Mesendoderm (in vitro differentiated cells): ENCODE data around the gene SLC66A3.
"Not testable (repeated sequence)": the region's sequence is repeated elsewhere in the genome, so short reads cannot be mapped to it uniquely, and the experiment has no call there.

Experiments
- DNase-seq: peaks from one replicate; pipeline ENCODE4 v3.0.0; 2013
- H2AK5ac ChIP-seq: 2 replicates; pipeline ENCODE4 v1.6.1; 2013; ENCODE audit warnings: low read length, inconsistent platforms
- H2BK120ac ChIP-seq: 2 replicates; pipeline ENCODE4 v1.6.1; 2013; ENCODE audit warnings: low read depth, mild to moderate bottlenecking, low read length, moderate library complexity, mixed read lengths
- H2BK15ac ChIP-seq: replicated peaks from 2 replicates; pipeline ENCODE4 v1.6.1; 2013; ENCODE audit warnings: low read depth, mild to moderate bottlenecking, moderate library complexity
- H2BK5ac ChIP-seq: 2 replicates; pipeline ENCODE4 v1.6.1; 2013; ENCODE audit warnings: low read length, inconsistent platforms
- H3K18ac ChIP-seq: 2 replicates; pipeline ENCODE4 v1.6.1; 2013; ENCODE audit warnings: mild to moderate bottlenecking, low read length, mixed read lengths
- H3K23ac ChIP-seq: one replicate; pipeline ENCODE4 v1.6.1; 2013; ENCODE audit warnings: low read length
- H3K27ac ChIP-seq: 2 replicates; pipeline ENCODE4 v1.5.1; 2013; ENCODE audit warnings: low read depth, mild to moderate bottlenecking, inconsistent platforms, low read length, moderate library complexity
- H3K27me3 ChIP-seq: 2 replicates; pipeline ENCODE4 v1.6.1; 2013; ENCODE audit warnings: low read length, control low read depth, mild to moderate bottlenecking, inconsistent platforms; ENCODE audit not compliant: insufficient read depth, poor library complexity
- H3K36me3 ChIP-seq: 2 replicates; pipeline ENCODE4 v1.6.1; 2013; ENCODE audit warnings: low read length, inconsistent platforms; ENCODE audit not compliant: control insufficient read depth, insufficient read depth
- H3K4ac ChIP-seq: one replicate; pipeline ENCODE4 v1.6.1; 2013; ENCODE audit warnings: low read depth, mild to moderate bottlenecking, low read length, moderate library complexity
- H3K4me1 ChIP-seq: 2 replicates; pipeline ENCODE4 v1.6.1; 2013; ENCODE audit warnings: low read depth, low read length, inconsistent platforms; ENCODE audit not compliant: control insufficient read depth
- H3K4me2 ChIP-seq: 2 replicates; pipeline ENCODE4 v1.6.1; 2013; ENCODE audit warnings: low read length
- H3K4me3 ChIP-seq: 2 replicates; pipeline ENCODE4 v1.5.1; 2013; ENCODE audit warnings: mild to moderate bottlenecking, low read length
- H3K56ac ChIP-seq: one replicate; pipeline ENCODE4 v1.6.1; 2013; ENCODE audit warnings: low read length
- H3K79me1 ChIP-seq: 2 replicates; pipeline ENCODE4 v1.6.1; 2013; ENCODE audit warnings: low read length, inconsistent platforms
- H3K79me2 ChIP-seq: 2 replicates; pipeline ENCODE4 v1.6.1; 2013; ENCODE audit warnings: mild to moderate bottlenecking, low read length; ENCODE audit not compliant: control insufficient read depth, insufficient read depth
- H3K9ac ChIP-seq: 2 replicates; pipeline ENCODE4 v1.6.1; 2013; ENCODE audit warnings: low read length, inconsistent platforms
- H4K5ac ChIP-seq: one replicate; pipeline ENCODE4 v1.6.1; 2013; ENCODE audit warnings: low read length
- H4K8ac ChIP-seq: one replicate; pipeline ENCODE4 v1.6.1; 2013; ENCODE audit warnings: low read depth, mild to moderate bottlenecking, control low read depth, low read length, moderate library complexity
- WGBS: extraction: QIAGEN DNeasy Blood & Tissue Kit; methylation state at CpG from one replicate; pipeline ENCODE4 v1.1.7; 2013; ENCODE audit warnings: low lambda C conversion rate, missing lambda C conversion rate; ENCODE audit not compliant: insufficient coverage; ENCODE audit errors: extremely low coverage; 5-methylcytosine and 5-hydroxymethylcytosine counted together

Gene SLC66A3

GRCh38 chr2:11160256-11160655 lies 5.0 kb downstream of the SLC66A3 start:
- no peak overlapping the region for H2BK120ac ChIP-seq
- H3K27me3 ChIP-seq, result no peaks in the 10 kb centered on the region
- no peak overlapping the region for H2AK5ac ChIP-seq
- H4K5ac ChIP-seq, result no peak overlapping the region
- no peak overlapping the region for H2BK5ac ChIP-seq
- H3K9ac ChIP-seq, result no peak overlapping the region
- H3K56ac ChIP-seq, result no peak overlapping the region
- no peaks in the 10 kb centered on the region for H3K36me3 ChIP-seq
- H3K18ac ChIP-seq, result no peak overlapping the region
- H3K27ac ChIP-seq, result no peak overlapping the region
- H3K4ac ChIP-seq, result no peak overlapping the region
- DNase-seq, result no peak
- no peak overlapping the region for H3K4me3 ChIP-seq
- no peaks in the 10 kb centered on the region for H3K79me1 ChIP-seq
- H3K4me2 ChIP-seq, result no peak overlapping the region
- H2BK15ac ChIP-seq, result no peak overlapping the region
- H3K4me1 ChIP-seq, result no peaks in the 10 kb centered on the region
- no peak overlapping the region for H4K8ac ChIP-seq
- WGBS, result no CpG with 5 or more reads among the region's 13 CpGs
- no peaks in the 10 kb centered on the region for H3K79me2 ChIP-seq
- H3K23ac ChIP-seq, result no peak overlapping the region

- H4K5ac ChIP-seq, result no peak overlapping the region
- no peaks in the 10 kb centered on the region for H3K4me1 ChIP-seq
- H3K4me2 ChIP-seq, result no peak overlapping the region
- no peak overlapping the region for H2AK5ac ChIP-seq
- no peak overlapping the region for H2BK5ac ChIP-seq
- H3K56ac ChIP-seq, result no peak overlapping the region
- no peak overlapping the region for H4K8ac ChIP-seq
- no peak overlapping the region for H2BK15ac ChIP-seq
- H3K4ac ChIP-seq, result no peak overlapping the region
- no peaks in the 10 kb centered on the region for H3K79me1 ChIP-seq
- no peaks in the 10 kb centered on the region for H3K27me3 ChIP-seq
- H3K4me3 ChIP-seq, result no peak overlapping the region
- H3K36me3 ChIP-seq, result no peaks in the 10 kb centered on the region
- no peak overlapping the region for H3K23ac ChIP-seq
- no peak overlapping the region for H3K27ac ChIP-seq
- WGBS, result no CpG with 5 or more reads among the region's 15 CpGs
- no peak overlapping the region for H2BK120ac ChIP-seq
- H3K9ac ChIP-seq, result no peak overlapping the region
- no peaks in the 10 kb centered on the region for H3K79me2 ChIP-seq
- DNase-seq, result no peak
- no peak overlapping the region for H3K18ac ChIP-seq
Observed at GRCh38 chr2:11160731-11161455, 5.6 kb downstream of the SLC66A3 start.

DNA sequence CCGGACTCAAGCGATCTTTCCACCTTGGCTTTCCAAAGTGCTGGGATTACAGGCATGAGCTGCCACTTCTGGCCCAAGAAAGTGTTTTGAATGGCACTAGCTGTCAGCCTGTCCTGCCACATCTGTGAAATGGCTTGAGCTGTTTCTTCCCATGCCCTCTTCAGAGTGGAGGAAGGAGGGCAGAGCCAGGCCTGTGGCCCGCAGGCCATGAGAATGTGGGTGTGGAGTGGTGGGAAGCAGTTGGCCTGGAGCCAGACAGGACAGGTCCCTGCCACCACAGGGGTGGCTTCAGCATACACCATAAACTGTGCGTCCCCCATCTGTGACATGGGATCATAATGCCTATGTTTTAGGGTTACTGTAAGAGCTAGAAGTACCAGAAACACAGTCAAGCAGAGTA lies 6.5 kb downstream of the SLC66A3 start:
- H3K4ac ChIP-seq, result no peak overlapping the region
- no peaks in the 10 kb centered on the region for H3K79me2 ChIP-seq
- no peaks in the 10 kb centered on the region for H3K4me1 ChIP-seq
- no CpG with 5 or more reads among the region's 4 CpGs for WGBS
- no peak overlapping the region for H2BK15ac ChIP-seq
- no peak overlapping the region for H4K5ac ChIP-seq
- H3K27me3 ChIP-seq, result no peaks in the 10 kb centered on the region
- H3K79me1 ChIP-seq, result no peaks in the 10 kb centered on the region
- no peaks in the 10 kb centered on the region for H3K36me3 ChIP-seq
- H2AK5ac ChIP-seq, result no peak overlapping the region
- H3K9ac ChIP-seq, result no peak overlapping the region
- no peak overlapping the region for H3K23ac ChIP-seq
- no peak overlapping the region for H3K56ac ChIP-seq
- H3K4me3 ChIP-seq, result no peak overlapping the region
- no peak overlapping the region for H4K8ac ChIP-seq
- H2BK120ac ChIP-seq, result no peak overlapping the region
- no peak overlapping the region for H3K27ac ChIP-seq
- no peak overlapping the region for H3K18ac ChIP-seq
- H3K4me2 ChIP-seq, result no peak overlapping the region
- DNase-seq, result no peak
- no peak overlapping the region for H2BK5ac ChIP-seq

DNA sequence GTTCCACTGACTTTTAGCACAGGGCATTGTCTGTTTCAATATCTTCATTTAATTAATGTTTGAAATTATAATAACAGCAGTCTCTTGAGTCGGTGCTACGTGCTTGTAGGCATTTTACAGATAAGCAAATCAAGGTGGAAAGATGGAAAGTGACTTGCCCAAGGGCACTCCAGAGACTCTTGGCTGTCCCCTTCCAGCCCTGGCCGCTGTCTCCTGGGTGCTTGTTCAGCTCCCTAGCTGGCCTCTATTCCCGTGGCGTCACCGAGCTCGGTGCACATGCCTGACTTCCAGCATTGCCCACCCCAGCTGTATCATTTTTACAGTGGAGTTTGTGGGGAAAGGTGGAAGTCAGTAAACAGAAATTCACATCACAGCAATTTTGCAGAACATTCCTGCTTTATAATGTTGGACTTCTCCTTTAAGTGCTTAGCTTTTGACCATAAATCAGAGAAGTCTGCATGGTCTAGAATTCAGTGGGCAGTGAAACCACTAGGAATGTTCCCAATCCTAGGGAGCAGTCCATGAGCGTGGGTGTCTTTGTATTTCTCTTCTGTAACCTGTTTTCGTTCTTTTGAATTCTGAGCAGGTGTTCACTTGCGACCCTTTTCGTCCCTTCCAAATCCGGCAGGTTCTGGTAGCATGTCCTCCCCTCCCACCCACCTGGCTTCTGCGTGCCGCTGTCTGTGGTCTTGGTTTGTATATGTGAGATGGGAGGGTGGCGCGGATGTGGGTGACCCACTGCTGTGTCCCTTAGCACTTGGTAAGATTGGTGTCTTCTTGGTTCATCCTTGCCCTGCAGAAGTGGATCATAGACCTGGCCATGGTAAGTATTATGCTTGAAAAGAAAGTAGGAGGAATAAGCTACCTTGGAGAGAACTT lies 8.4 kb downstream of the SLC66A3 start:
- WGBS, result no CpG with 5 or more reads among the region's 16 CpGs
- H3K36me3 ChIP-seq, result no peaks in the 10 kb centered on the region

GRCh38 chr2:11165046-11165445 lies 9.8 kb downstream of the SLC66A3 start:
- H3K4me3 ChIP-seq, DNase-seq, H3K23ac ChIP-seq, H4K5ac ChIP-seq, H2BK120ac ChIP-seq, H2BK5ac ChIP-seq, H3K9ac ChIP-seq, H3K4ac ChIP-seq, H3K79me1 ChIP-seq, H3K56ac ChIP-seq, H2BK15ac ChIP-seq, H2AK5ac ChIP-seq, H3K18ac ChIP-seq, H3K27ac ChIP-seq, H3K4me2 ChIP-seq, H3K79me2 ChIP-seq, H4K8ac ChIP-seq, H3K4me1 ChIP-seq, H3K36me3 ChIP-seq, H3K27me3 ChIP-seq: not testable (repeated sequence)
- WGBS, result no CpG with 5 or more reads among the region's 28 CpGs

More for the DNA sequence above, 8.4 kb downstream of the SLC66A3 start:
- H3K9ac ChIP-seq, result no peak overlapping the region
- H3K27ac ChIP-seq, result no peak overlapping the region
- H3K23ac ChIP-seq, result no peak overlapping the region
- no peak overlapping the region for H2AK5ac ChIP-seq
- no peaks in the 10 kb centered on the region for H3K79me1 ChIP-seq
- no peak overlapping the region for H3K18ac ChIP-seq
- no peaks in the 10 kb centered on the region for H3K79me2 ChIP-seq
- no peak overlapping the region for H4K5ac ChIP-seq
- H2BK5ac ChIP-seq, result no peak overlapping the region
- H3K4ac ChIP-seq, result no peak overlapping the region
- no peaks in the 10 kb centered on the region for H3K4me1 ChIP-seq
- no peak overlapping the region for H3K4me2 ChIP-seq
- H4K8ac ChIP-seq, result no peak overlapping the region
- H3K27me3 ChIP-seq, result no peaks in the 10 kb centered on the region
- H2BK120ac ChIP-seq, result no peak overlapping the region
- no peak overlapping the region for H2BK15ac ChIP-seq
- no peak overlapping the region for H3K56ac ChIP-seq
- DNase-seq, result no peak
- no peak overlapping the region for H3K4me3 ChIP-seq
